MM.1S (cell line): ENCODE measurements around the gene CTSL.

Experiments used
- DNase-seq: peaks from one replicate; pipeline ENCODE4 v3.0.0-alpha.2; 2015
- H2AFZ ChIP-seq: fragments of 300-600 bp; sonication (generic); 2 replicates; pipeline ENCODE4 v1.6.0; 2016; ENCODE audit warnings: antibody characterized with exemption, low read length
- H3F3A ChIP-seq: fragments of 300-600 bp; sonication (generic); 2 replicates; pipeline ENCODE4 v1.6.1; 2016; ENCODE audit warnings: mild to moderate bottlenecking, antibody characterized with exemption, low read length, moderate library complexity, mixed read lengths; ENCODE audit not compliant: insufficient read depth
- H3K27ac ChIP-seq: fragments of 300-600 bp; sonication (generic); 2 replicates; pipeline ENCODE4 v1.5.1; 2016; ENCODE audit warnings: mild to moderate bottlenecking, low read length
- H3K27me3 ChIP-seq: fragments of 300-600 bp; sonication (generic); replicated peaks from 2 replicates; pipeline ENCODE4 v1.6.0; 2016; ENCODE audit warnings: low read length; ENCODE audit not compliant: insufficient read depth
- H3K36me3 ChIP-seq: fragments of 300-600 bp; sonication (generic); replicated peaks from 2 replicates; pipeline ENCODE4 v1.6.1; 2016; ENCODE audit warnings: mild to moderate bottlenecking, low read length, mixed read lengths; ENCODE audit not compliant: insufficient read depth
- H3K4me1 ChIP-seq: fragments of 300-600 bp; sonication (generic); 2 replicates; pipeline ENCODE4 v1.6.1; 2016; ENCODE audit warnings: low read length, mixed read lengths
- H3K4me2 ChIP-seq: fragments of 300-600 bp; sonication (generic); 2 replicates; pipeline ENCODE4 v1.6.0; 2016; ENCODE audit warnings: low read depth, low read length
- H3K4me3 ChIP-seq: fragments of 300-600 bp; sonication (generic); 2 replicates; pipeline ENCODE4 v1.5.1; 2016; ENCODE audit warnings: low read length, mixed read lengths
- H3K79me2 ChIP-seq: fragments of 300-600 bp; sonication (generic); 2 replicates; pipeline ENCODE4 v1.6.1; 2016; ENCODE audit warnings: mixed run types, low read length, mixed read lengths
- H3K9ac ChIP-seq: fragments of 300-600 bp; sonication (generic); 2 replicates; pipeline ENCODE4 v1.6.1; 2016; ENCODE audit warnings: low read length, mixed read lengths
- H3K9me2 ChIP-seq: fragments of 300-600 bp; sonication (generic); replicated peaks from 2 replicates; pipeline ENCODE4 v1.6.1; 2016; ENCODE audit warnings: mild to moderate bottlenecking, low read length, mixed read lengths; ENCODE audit not compliant: insufficient read depth
- H3K9me3 ChIP-seq: fragments of 300-600 bp; sonication (generic); replicated peaks from 2 replicates; pipeline ENCODE4 v1.6.1; 2016; ENCODE audit warnings: mild to moderate bottlenecking, low read length, mixed read lengths; ENCODE audit not compliant: insufficient read depth
- H4K20me1 ChIP-seq: fragments of 300-600 bp; sonication (generic); 2 replicates; pipeline ENCODE4 v1.6.1; 2016; ENCODE audit warnings: mild to moderate bottlenecking, low read length, moderate library complexity, mixed read lengths; ENCODE audit not compliant: insufficient read depth
- EZH2 ChIP-seq: fragments of 300-600 bp; sonication (generic); optimal IDR thresholded peaks from 2 replicates; pipeline ENCODE3; 2017; ENCODE audit warnings: low read depth, mild to moderate bottlenecking, antibody characterized with exemption, low read length, mixed read lengths
- EZH2phosphoT487 ChIP-seq: fragments of 300-600 bp; sonication (generic); IDR thresholded peaks from 2 replicates; pipeline ENCODE4 v1.6.1; 2018; ENCODE audit warnings: antibody characterized with exemption, low read length
- TF ChIP-seq, protein P1 (sequence below): fragments of 300-600 bp; sonication (generic); IDR thresholded peaks from 2 replicates; pipeline ENCODE4 v1.5.1; 2016; ENCODE audit warnings: antibody characterized with exemption, low read length, mixed read lengths

Gene CTSL

DNA sequence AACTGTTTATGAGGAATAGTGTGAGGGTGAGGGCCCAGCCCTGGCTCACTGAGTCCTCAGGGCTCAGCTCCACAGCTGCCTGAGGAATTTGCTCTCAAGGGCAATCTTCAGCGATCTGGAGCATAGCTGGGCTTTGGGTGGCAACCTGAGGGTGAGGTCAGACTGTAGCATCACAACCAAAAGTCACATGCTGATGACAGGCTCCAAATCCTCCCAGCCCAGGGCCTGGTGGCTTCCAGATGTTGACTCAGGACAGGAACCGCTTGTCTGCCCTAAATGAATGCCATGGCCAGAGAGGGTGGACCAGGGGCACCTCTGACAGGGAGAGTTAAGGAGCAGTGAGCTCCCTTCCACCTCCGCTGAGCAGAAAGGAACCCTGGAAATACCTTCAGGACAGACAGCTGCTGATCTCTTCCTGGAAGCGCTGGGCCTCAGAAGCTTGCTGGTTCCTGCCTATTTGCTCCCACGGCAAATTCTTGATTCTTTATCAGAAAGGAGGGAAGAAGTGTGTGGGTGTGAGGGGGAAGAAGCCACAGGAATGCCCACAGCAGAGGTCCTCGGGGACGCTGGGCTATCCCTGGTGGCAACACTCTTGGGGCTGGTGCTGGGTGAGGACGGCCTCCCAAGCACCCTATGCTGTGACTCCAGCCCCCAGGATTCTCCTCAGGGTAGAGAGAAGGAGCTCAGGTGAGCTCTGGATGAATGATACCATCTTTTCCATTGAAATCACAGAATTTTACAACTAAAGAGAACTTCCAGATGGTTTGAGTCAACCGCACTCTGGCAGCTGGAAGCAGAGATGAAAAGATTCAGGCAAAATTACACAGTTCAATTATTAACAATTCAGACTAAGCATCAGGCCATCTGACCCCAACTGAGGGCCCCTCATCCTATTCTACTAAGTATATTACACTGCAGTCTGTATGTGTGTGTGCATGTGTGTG, 13.8 kb upstream of the CTSL start:
- H3K4me2 ChIP-seq = no peak overlapping the region
- no peak for DNase-seq
- H3K9me3 ChIP-seq = no peaks in the 10 kb centered on the region
- no peak overlapping the region for H3K9ac ChIP-seq
- H3K36me3 ChIP-seq = no peaks in the 10 kb centered on the region
- H3K4me1 ChIP-seq = no peaks in the 10 kb centered on the region
- no peaks in the 10 kb centered on the region for H3F3A ChIP-seq
- no peak overlapping the region for H2AFZ ChIP-seq
- no peak overlapping the region for H3K4me3 ChIP-seq
- no peak overlapping the region for H3K27ac ChIP-seq
- no peak for TF ChIP-seq EZH2
- H3K9me2 ChIP-seq = no peaks in the 10 kb centered on the region
- no peaks in the 10 kb centered on the region for H3K79me2 ChIP-seq
- no peaks in the 10 kb centered on the region for H3K27me3 ChIP-seq
- H4K20me1 ChIP-seq = no peaks in the 10 kb centered on the region

DNA sequence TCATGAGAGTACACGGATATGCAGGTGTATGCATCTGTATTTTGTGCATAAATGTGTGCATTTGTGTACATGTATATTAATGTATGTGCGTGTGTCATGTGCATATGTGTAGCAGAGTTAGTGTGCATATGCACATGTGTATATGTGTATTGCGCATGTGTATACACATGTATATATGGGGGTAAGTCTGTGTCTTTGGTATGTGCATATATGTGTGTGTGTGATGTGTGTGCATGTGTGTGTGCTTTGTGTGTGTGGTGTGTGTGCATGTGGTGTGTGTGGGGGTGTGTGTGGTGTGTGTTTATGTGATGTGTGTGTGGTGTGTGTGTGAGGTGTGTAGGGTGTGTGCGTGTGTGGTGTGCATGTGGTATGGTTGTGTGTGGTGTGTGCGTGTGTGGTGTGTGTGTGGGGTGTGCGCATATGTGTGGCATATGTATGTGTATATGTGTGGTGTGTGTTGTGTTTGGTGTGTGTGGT, 13.1 kb upstream of the CTSL start:
- TF ChIP-seq EZH2phosphoT487 (no peak), EZH2 (no peak)
- TF ChIP-seq, protein P1, sequence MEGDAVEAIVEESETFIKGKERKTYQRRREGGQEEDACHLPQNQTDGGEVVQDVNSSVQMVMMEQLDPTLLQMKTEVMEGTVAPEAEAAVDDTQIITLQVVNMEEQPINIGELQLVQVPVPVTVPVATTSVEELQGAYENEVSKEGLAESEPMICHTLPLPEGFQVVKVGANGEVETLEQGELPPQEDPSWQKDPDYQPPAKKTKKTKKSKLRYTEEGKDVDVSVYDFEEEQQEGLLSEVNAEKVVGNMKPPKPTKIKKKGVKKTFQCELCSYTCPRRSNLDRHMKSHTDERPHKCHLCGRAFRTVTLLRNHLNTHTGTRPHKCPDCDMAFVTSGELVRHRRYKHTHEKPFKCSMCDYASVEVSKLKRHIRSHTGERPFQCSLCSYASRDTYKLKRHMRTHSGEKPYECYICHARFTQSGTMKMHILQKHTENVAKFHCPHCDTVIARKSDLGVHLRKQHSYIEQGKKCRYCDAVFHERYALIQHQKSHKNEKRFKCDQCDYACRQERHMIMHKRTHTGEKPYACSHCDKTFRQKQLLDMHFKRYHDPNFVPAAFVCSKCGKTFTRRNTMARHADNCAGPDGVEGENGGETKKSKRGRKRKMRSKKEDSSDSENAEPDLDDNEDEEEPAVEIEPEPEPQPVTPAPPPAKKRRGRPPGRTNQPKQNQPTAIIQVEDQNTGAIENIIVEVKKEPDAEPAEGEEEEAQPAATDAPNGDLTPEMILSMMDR = no peak
- H3K27ac ChIP-seq = no peak overlapping the region

DNA sequence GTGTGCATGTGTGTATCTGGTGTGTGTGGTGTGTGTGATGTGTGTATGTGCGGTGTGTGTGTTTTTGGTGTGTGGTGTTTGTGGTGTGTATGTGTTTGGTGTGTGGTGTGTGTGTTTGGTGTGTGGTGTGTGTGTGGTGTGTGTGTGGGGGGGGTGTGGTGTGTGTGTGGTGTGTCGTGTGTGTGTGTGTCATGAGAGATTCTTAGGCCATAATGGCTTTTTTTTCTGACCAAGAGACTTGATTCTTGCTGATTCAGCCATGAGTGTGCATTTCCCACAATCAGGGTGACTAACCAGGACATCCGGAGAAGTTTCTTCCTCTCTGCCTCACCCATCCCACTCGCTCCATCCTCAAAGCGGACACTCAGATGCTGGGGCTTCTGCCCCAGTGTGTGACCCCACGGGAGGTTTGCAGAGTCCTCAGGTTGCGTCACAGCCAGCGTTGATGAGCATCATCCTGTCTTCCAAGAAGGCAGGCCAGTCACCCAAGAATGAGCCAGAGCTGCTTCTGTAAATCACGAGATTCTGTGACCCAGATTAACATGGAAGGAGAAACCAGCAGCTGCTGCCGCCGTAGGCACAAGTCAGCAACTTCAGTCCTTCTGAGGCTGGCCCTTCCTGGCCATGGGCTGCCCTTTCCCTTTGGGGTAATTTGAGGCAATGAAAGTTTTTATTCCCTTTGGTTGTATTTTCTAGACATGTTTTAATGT, 12.5 kb upstream of the CTSL start:
- Histone ChIP-seq H3K27me3 (no peaks in the 10 kb centered on the region), H3K79me2 (no peaks in the 10 kb centered on the region), H2AFZ (no peak overlapping the region), H3F3A (no peaks in the 10 kb centered on the region), H3K9ac (no peak overlapping the region), H3K9me2 (no peaks in the 10 kb centered on the region), H4K20me1 (no peaks in the 10 kb centered on the region), H3K4me3 (no peak overlapping the region), H3K4me1 (no peaks in the 10 kb centered on the region), H3K4me2 (no peak overlapping the region), H3K27ac (no peak overlapping the region), H3K9me3 (no peaks in the 10 kb centered on the region), H3K36me3 (no peaks in the 10 kb centered on the region)
- no peak for DNase-seq
- TF ChIP-seq, protein P1 = no peak
- TF ChIP-seq EZH2 (no peak), EZH2phosphoT487 (no peak)

More for the DNA sequence above, 13.1 kb upstream of the CTSL start:
- no peak overlapping the region for H3K4me3 ChIP-seq
- H3K27me3 ChIP-seq = no peaks in the 10 kb centered on the region
- H4K20me1 ChIP-seq = no peaks in the 10 kb centered on the region
- H3K36me3 ChIP-seq = no peaks in the 10 kb centered on the region
- H3K9me2 ChIP-seq = no peaks in the 10 kb centered on the region
- DNase-seq = no peak
- no peaks in the 10 kb centered on the region for H3K4me1 ChIP-seq
- H2AFZ ChIP-seq = no peak overlapping the region
- no peaks in the 10 kb centered on the region for H3K9me3 ChIP-seq
- H3K9ac ChIP-seq = no peak overlapping the region
- H3K79me2 ChIP-seq = no peaks in the 10 kb centered on the region
- H3F3A ChIP-seq = no peaks in the 10 kb centered on the region
- no peak overlapping the region for H3K4me2 ChIP-seq
